PC-9 (cell line): Measurements from ENCODE around the gene ALG14.

Source experiments
- EZH2 ChIP-seq: fragments of 200-600 bp; sonication (generic); IDR thresholded peaks from 2 replicates; pipeline ENCODE4 v1.8.0; 2017; ENCODE audit warnings: antibody characterized with exemption, low read depth
- TF ChIP-seq, protein P1 (sequence below): fragments of 200-600 bp; sonication (generic); conservative IDR thresholded peaks from 2 replicates; pipeline ENCODE4 v1.6.1; 2017; ENCODE audit warnings: mixed run types, antibody characterized with exemption, mild to moderate bottlenecking, moderate library complexity

GRCh38 chr1:94999456-95000131 is 73.2 kb downstream of the ALG14 start:
- TF ChIP-seq, protein P1, sequence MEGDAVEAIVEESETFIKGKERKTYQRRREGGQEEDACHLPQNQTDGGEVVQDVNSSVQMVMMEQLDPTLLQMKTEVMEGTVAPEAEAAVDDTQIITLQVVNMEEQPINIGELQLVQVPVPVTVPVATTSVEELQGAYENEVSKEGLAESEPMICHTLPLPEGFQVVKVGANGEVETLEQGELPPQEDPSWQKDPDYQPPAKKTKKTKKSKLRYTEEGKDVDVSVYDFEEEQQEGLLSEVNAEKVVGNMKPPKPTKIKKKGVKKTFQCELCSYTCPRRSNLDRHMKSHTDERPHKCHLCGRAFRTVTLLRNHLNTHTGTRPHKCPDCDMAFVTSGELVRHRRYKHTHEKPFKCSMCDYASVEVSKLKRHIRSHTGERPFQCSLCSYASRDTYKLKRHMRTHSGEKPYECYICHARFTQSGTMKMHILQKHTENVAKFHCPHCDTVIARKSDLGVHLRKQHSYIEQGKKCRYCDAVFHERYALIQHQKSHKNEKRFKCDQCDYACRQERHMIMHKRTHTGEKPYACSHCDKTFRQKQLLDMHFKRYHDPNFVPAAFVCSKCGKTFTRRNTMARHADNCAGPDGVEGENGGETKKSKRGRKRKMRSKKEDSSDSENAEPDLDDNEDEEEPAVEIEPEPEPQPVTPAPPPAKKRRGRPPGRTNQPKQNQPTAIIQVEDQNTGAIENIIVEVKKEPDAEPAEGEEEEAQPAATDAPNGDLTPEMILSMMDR: no peak
- no peak for TF ChIP-seq EZH2
